Caco-2 (cell line): ENCODE measurements around the gene HSCB. TPM values are rescaled to one million over a fixed set of nuclear protein-coding genes. Genes with fewer than 3 reads are reported as not detected.

Experiments
- BruUV-seq: library from RNA; stranded (reverse); fragments of 400-500 nt; replicated peaks from 2 replicates; lab custom pipeline; 2021; lab: Mats Ljungman, UMichigan
- CTCF ChIA-PET: fragments of 300-600 bp; sonication (Branson Sonifier 250); formaldehyde crosslinking; loops from one replicate; lab custom pipeline; 2022; ENCODE audit warnings: antibody characterized with exemption; lab: Charles Lee
- POLR2A ChIA-PET: fragments of 300-600 bp; sonication (Branson Sonifier 250); formaldehyde crosslinking; loops from one replicate; lab custom pipeline; 2022; ENCODE audit warnings: antibody characterized with exemption; lab: Charles Lee
- DNase-seq, 2 experiments: peaks; one replicate each; pipeline versions ENCODE4 v3.0.0 to v3.0.0-alpha.2; 2020 to 2022
- H3K27me3 ChIP-seq: replicated peaks from 2 replicates; pipeline ENCODE4 v1.6.0; 2011; ENCODE audit warnings: low read length; ENCODE audit not compliant: control insufficient read depth, insufficient read depth
- H3K36me3 ChIP-seq: 2 replicates; pipeline ENCODE4 v1.5.1; 2011; ENCODE audit warnings: low read length; ENCODE audit not compliant: control insufficient read depth, insufficient read depth
- H3K4me1 ChIP-seq: fragments of 250-450 bp; sonication (Bioruptor Pico); 2 replicates; pipeline ENCODE4 v1.5.1; 2020; ENCODE audit warnings: mild to moderate bottlenecking
- H3K4me3 ChIP-seq: 2 replicates; pipeline ENCODE4 v1.5.1; 2011; ENCODE audit warnings: low read depth, mild to moderate bottlenecking, control low read depth, low read length
- H3K9me3 ChIP-seq: fragments of 250-450 bp; sonication (Bioruptor Pico); 2 replicates; pipeline ENCODE4 v1.5.1; 2020; ENCODE audit warnings: mild to moderate bottlenecking, moderate library complexity
- H3K27ac Mint-ChIP-seq: one replicate; pipeline ENCODE4 v1.8.0; 2022; ENCODE audit warnings: mixed read lengths; ENCODE audit not compliant: unreplicated experiment
- H3K27me3 Mint-ChIP-seq: one replicate; pipeline ENCODE4 v1.8.0; 2022; ENCODE audit warnings: mixed read lengths; ENCODE audit not compliant: insufficient read depth, unreplicated experiment
- H3K36me3 Mint-ChIP-seq: one replicate; pipeline ENCODE4 v1.8.0; 2022; ENCODE audit warnings: mild to moderate bottlenecking, mixed read lengths; ENCODE audit not compliant: insufficient read depth, unreplicated experiment
- H3K4me1 Mint-ChIP-seq: one replicate; pipeline ENCODE4 v1.8.0; 2022; ENCODE audit warnings: low read depth, mixed read lengths; ENCODE audit not compliant: unreplicated experiment
- H3K4me3 Mint-ChIP-seq: one replicate; pipeline ENCODE4 v1.8.0; 2022; ENCODE audit warnings: mild to moderate bottlenecking, moderate library complexity, mixed read lengths; ENCODE audit not compliant: unreplicated experiment
- H3K9me3 Mint-ChIP-seq: one replicate; pipeline ENCODE4 v1.8.0; 2022; ENCODE audit warnings: mixed read lengths; ENCODE audit not compliant: unreplicated experiment
- intact Hi-C: fragments of 100-400 bp; cut with micrococcal nuclease; formaldehyde crosslinking; loops from one replicate; pipeline ENCODE4 v1.10.0; 2022; ENCODE audit not compliant: unreplicated experiment
- total RNA-seq: library from RNA; stranded (reverse); gene quantifications from 2 replicates; pipeline ENCODE4 v1.2.3, GENCODE V29; 2022
- TF ChIP-seq, protein P1 (sequence below), 2 experiments: fragments of 200-600 bp in 1 of 2; IDR thresholded peaks; 1 replicate in 1 of 2; 2 replicates in 1 of 2; pipeline versions ENCODE4 v1.5.1 to v1.8.0; 2011 to 2022; ENCODE audit warnings: antibody characterized with exemption in 1 of 2, control low read depth in 1 of 2, inconsistent platforms in 1 of 2, low read depth in 1 of 2, low read length in 1 of 2, mild to moderate bottlenecking in 1 of 2, moderate library complexity in 1 of 2; ENCODE audit not compliant: insufficient read depth in 1 of 2, severe bottlenecking in 1 of 2, unreplicated experiment in 1 of 2

HSCB gene
- total RNA-seq, 1 experiment from 2014 or later: 8.2 TPM

DNA sequence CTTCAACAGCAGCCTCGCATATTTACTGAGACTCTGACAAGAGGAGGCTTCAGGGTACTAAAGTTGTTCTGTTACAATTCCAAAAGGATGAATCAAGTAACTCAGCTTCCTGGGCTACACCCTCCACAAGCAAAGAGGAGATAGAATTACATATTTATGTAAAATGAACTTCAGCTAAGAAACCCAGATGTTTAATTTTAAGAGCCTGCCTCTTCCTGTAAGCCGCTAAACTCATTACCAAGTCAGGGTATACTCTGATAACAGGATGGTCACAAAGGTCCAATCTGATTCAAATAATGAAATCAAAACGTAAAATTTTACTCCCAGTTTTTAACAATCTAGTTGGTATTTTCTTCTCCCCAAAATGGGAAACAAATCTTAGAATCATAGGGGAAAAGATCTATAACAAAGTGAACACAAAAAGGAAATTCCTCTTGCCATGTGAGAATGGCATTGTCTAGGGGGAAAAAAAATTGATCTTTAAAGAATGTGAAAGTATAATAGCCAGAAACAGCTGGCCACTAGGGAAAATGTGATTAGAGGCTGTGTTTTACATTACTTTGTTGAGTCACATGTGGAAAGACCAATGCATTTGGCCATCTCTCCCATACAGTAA, 31.2 kb upstream of the HSCB start:
- H3K4me1 Mint-ChIP-seq: peaks cover 10% of the 10 kb centered on the region

DNA sequence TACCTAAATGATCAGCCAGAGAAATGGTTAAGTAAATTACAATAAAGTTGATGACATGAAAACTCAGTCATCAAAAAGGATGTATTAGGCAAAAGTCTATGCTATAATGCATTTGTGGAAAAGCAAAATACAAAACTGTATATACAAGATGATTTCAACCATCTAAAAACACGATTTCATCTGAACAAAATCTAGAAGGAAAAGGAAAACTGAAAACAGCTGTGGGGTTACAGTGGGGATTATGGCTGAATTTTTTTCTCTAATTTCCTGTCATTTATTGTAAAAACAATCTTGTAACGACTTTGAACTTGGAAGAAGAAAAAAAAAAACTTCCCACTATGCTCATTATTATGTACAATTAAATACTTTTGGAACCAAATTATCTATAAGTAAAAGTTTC, 30.5 kb upstream of the HSCB start:
- no peaks in the 10 kb centered on the region for H3K27me3 ChIP-seq
- TF ChIP-seq, protein P1, sequence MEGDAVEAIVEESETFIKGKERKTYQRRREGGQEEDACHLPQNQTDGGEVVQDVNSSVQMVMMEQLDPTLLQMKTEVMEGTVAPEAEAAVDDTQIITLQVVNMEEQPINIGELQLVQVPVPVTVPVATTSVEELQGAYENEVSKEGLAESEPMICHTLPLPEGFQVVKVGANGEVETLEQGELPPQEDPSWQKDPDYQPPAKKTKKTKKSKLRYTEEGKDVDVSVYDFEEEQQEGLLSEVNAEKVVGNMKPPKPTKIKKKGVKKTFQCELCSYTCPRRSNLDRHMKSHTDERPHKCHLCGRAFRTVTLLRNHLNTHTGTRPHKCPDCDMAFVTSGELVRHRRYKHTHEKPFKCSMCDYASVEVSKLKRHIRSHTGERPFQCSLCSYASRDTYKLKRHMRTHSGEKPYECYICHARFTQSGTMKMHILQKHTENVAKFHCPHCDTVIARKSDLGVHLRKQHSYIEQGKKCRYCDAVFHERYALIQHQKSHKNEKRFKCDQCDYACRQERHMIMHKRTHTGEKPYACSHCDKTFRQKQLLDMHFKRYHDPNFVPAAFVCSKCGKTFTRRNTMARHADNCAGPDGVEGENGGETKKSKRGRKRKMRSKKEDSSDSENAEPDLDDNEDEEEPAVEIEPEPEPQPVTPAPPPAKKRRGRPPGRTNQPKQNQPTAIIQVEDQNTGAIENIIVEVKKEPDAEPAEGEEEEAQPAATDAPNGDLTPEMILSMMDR (IDR thresholded peaks at IDR 0.05; ENCODE audit: insufficient read depth in 1 of 2, low read depth in 1 of 2, low read length in 1 of 2, severe bottlenecking in 1 of 2, unreplicated experiment in 1 of 2): no peak
- Mint-ChIP-seq H3K36me3 (peaks cover 35% of the 10 kb centered on the region), H3K27ac (no peak overlapping the region), H3K4me1 (peaks cover 10% of the 10 kb centered on the region), H3K9me3 (no peaks in the 10 kb centered on the region), H3K27me3 (no peaks in the 10 kb centered on the region), H3K4me3 (no peak overlapping the region)
- no TSS peak for BruUV-seq
- no peak for DNase-seq
- H3K9me3 ChIP-seq: no peaks in the 10 kb centered on the region
- ChIA-PET CTCF (no interaction called here), POLR2A (interaction anchor here (1.2 kb wide), 1 partner anchor 30 kb away, joined by 3 read pairs; no protein-coding TSS in a partner anchor)
- intact Hi-C loops: no loop called here
- peaks cover 1% of the 10 kb centered on the region for H3K36me3 ChIP-seq
- H3K4me1 ChIP-seq: peaks cover 7% of the 10 kb centered on the region; the same call in 1 of the 2 replicates
- H3K4me3 ChIP-seq: no peak overlapping the region

More for the DNA sequence above, 31.2 kb upstream of the HSCB start:
- Mint-ChIP-seq H3K27me3 (no peaks in the 10 kb centered on the region), H3K36me3 (peaks cover 35% of the 10 kb centered on the region), H3K4me3 (no peak overlapping the region), H3K27ac (no peak overlapping the region), H3K9me3 (no peaks in the 10 kb centered on the region)
- intact Hi-C loops: no loop called here
- POLR2A ChIA-PET: no interaction called here
- Histone ChIP-seq H3K4me1 (peaks cover 7% of the 10 kb centered on the region; the same call in 1 of the 2 replicates), H3K9me3 (no peaks in the 10 kb centered on the region), H3K4me3 (no peak overlapping the region), H3K36me3 (peaks cover 1% of the 10 kb centered on the region), H3K27me3 (no peaks in the 10 kb centered on the region)
- TF ChIP-seq, protein P1 (IDR thresholded peaks at IDR 0.05; ENCODE audit: insufficient read depth in 1 of 2, low read depth in 1 of 2, low read length in 1 of 2, severe bottlenecking in 1 of 2, unreplicated experiment in 1 of 2): no peak
- no peak for DNase-seq
- CTCF ChIA-PET: interaction anchor here (0.6 kb wide), 1 partner anchor 491 kb away, joined by 3 read pairs; no protein-coding TSS in a partner anchor
- BruUV-seq: no TSS peak

DNA sequence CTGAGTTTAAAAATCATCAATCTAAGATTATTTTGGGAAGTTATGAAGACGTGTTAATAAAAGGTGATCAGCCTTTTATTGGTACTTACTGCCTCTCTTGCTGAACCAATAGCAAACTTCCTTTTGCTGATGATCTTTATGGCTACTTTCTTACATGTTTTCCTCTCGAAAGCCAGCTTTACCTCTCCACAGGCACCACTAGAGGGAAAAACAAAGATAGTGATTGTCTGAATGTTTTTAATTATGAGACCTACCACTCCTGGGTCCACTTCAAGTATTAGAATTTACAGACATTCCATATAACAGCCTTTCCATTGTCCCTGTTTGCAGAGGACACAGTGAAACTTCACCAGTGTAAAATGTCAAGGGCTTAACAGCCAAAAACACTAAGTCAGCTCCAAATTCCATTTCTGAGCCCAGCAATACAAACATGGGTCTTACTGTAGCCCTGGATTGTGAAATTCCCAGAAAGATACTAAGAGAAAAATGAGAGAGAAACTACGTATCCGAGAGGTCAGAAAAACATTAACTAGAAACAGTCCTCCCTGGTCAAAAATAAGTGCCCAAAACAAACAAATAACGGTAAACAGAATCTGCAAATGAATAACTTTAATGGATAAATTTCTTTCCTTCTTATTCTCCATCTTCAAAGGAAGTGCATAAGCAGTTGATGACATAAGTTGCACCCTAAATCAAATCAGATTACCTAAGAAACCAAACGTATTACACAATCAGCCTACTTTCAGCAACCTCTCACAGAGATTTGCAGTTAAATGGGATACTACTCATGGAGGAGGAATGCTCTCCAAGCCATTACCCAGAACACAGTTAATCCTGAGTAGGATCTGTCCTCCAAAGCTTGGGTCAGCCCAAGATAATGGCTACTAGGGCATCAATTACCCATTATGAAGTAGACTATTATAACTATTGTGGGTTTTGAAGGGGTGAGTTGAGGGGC, 29.7 kb upstream of the HSCB start:
- intact Hi-C loops: no loop called here
- CTCF ChIA-PET: no interaction called here
- no peak overlapping the region for H3K4me3 ChIP-seq
- Mint-ChIP-seq H3K36me3 (peaks cover 35% of the 10 kb centered on the region), H3K4me3 (peak overlapping the region; percentile 19), H3K9me3 (no peaks in the 10 kb centered on the region), H3K4me1 (peaks cover 10% of the 10 kb centered on the region), H3K27me3 (no peaks in the 10 kb centered on the region), H3K27ac (peak overlapping the region; percentile 48)
- peaks cover 7% of the 10 kb centered on the region; the same call in 1 of the 2 replicates for H3K4me1 ChIP-seq
- H3K27me3 ChIP-seq: no peaks in the 10 kb centered on the region
- no TSS peak for BruUV-seq
- DNase-seq: peak in 1 of 2 experiments; percentile 25
- POLR2A ChIA-PET: interaction anchor here (1.2 kb wide), 1 partner anchor 29 kb away, joined by 3 read pairs; no protein-coding TSS in a partner anchor
- H3K9me3 ChIP-seq: no peaks in the 10 kb centered on the region
- peaks cover 1% of the 10 kb centered on the region for H3K36me3 ChIP-seq
- TF ChIP-seq, protein P1 (IDR thresholded peaks at IDR 0.05; ENCODE audit: insufficient read depth in 1 of 2, low read depth in 1 of 2, low read length in 1 of 2, severe bottlenecking in 1 of 2, unreplicated experiment in 1 of 2): peak in 1 of 2 experiments; percentile 11
